GM19043 (cell line): Measurements from ENCODE around the gene GRXCR1.

ENCODE experiments used
- ATAC-seq: cut with Tn5 transposase; IDR thresholded peaks from one replicate; pipeline ENCODE4 v1.9.1; 2021; ENCODE audit warnings: low read depth; ENCODE audit not compliant: unreplicated experiment

GRXCR1 gene

GRCh38 chr4:42925921-42926320 lies 33.4 kb downstream of the GRXCR1 start:
- ATAC-seq = no peak

- ATAC-seq = no peak
These were observed 35.4 kb downstream of the GRXCR1 start for GRCh38 chr4:42927946-42928345.

GRCh38 chr4:42928582-42928981 lies 36.1 kb downstream of the GRXCR1 start:
- no peak for ATAC-seq

GRCh38 chr4:42942216-42942615 lies 49.7 kb downstream of the GRXCR1 start:
- ATAC-seq = no peak

GRCh38 chr4:42945874-42946273 lies 53.4 kb downstream of the GRXCR1 start:
- ATAC-seq = no peak

GRCh38 chr4:42953321-42953720 lies 60.8 kb downstream of the GRXCR1 start:
- ATAC-seq = no peak

GRCh38 chr4:42954963-42955669 lies 62.6 kb downstream of the GRXCR1 start:
- ATAC-seq = no peak

- no peak for ATAC-seq
These were observed 63.4 kb downstream of the GRXCR1 start for GRCh38 chr4:42955746-42956505.

GRCh38 chr4:42965326-42965725 lies 72.8 kb downstream of the GRXCR1 start:
- no peak for ATAC-seq

GRCh38 chr4:42985976-42986375 lies 93.5 kb downstream of the GRXCR1 start:
- no peak for ATAC-seq

GRCh38 chr4:42995343-42995944 lies 102.9 kb downstream of the GRXCR1 start:
- peak; percentile 88 for ATAC-seq

GRCh38 chr4:43008793-43009192 lies 116.3 kb downstream of the GRXCR1 start:
- ATAC-seq = no peak

GRCh38 chr4:43014256-43014655 lies 121.7 kb downstream of the GRXCR1 start:
- no peak for ATAC-seq

GRCh38 chr4:43041632-43042031 lies 149.1 kb downstream of the GRXCR1 start:
- no peak for ATAC-seq

- ATAC-seq = no peak
These were observed 154.5 kb downstream of the GRXCR1 start for GRCh38 chr4:43047058-43047457.

- ATAC-seq = no peak
These were observed 156.1 kb downstream of the GRXCR1 start for GRCh38 chr4:43048570-43048969.

GRCh38 chr4:43049326-43049725 lies 156.8 kb downstream of the GRXCR1 start:
- ATAC-seq = no peak

- ATAC-seq = no peak
These were observed 173.9 kb downstream of the GRXCR1 start for GRCh38 chr4:43066415-43066814.

GRCh38 chr4:43071069-43071468 lies 178.6 kb downstream of the GRXCR1 start:
- no peak for ATAC-seq
